PC-3 (cell line): ENCODE measurements around the gene DEFB132.

Experiments used
- EZH2 ChIP-seq: fragments of 300-600 bp; sonication (generic); IDR thresholded peaks from one replicate; pipeline ENCODE4 v1.6.1; 2017; ENCODE audit warnings: antibody characterized with exemption, mild to moderate bottlenecking, low read length; ENCODE audit not compliant: unreplicated experiment
- TF ChIP-seq, protein P1 (sequence below): fragments of 300-600 bp; sonication (generic); conservative IDR thresholded peaks from 2 replicates; pipeline ENCODE4 v1.5.1; 2017; ENCODE audit warnings: antibody characterized with exemption, low read depth, mild to moderate bottlenecking, low read length

DNA sequence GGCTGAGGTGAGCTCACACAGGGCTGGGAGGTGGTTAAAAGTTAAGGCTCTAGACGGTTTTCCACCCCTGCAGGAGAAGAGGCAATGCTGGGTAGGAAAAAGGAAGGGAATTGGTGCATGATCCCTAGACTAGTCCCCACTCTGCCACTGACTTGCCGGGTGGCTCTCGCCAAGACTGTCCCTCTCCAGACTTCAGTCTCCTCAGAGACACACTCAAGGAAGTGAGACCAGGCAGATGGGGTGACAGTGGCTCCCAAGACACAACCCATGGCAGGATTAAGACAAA, 19.9 kb downstream of the DEFB132 start:
- TF ChIP-seq, protein P1, sequence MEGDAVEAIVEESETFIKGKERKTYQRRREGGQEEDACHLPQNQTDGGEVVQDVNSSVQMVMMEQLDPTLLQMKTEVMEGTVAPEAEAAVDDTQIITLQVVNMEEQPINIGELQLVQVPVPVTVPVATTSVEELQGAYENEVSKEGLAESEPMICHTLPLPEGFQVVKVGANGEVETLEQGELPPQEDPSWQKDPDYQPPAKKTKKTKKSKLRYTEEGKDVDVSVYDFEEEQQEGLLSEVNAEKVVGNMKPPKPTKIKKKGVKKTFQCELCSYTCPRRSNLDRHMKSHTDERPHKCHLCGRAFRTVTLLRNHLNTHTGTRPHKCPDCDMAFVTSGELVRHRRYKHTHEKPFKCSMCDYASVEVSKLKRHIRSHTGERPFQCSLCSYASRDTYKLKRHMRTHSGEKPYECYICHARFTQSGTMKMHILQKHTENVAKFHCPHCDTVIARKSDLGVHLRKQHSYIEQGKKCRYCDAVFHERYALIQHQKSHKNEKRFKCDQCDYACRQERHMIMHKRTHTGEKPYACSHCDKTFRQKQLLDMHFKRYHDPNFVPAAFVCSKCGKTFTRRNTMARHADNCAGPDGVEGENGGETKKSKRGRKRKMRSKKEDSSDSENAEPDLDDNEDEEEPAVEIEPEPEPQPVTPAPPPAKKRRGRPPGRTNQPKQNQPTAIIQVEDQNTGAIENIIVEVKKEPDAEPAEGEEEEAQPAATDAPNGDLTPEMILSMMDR = no peak
- TF ChIP-seq EZH2 = no peak
